Amniotic epithelial cell (primary cell): Measurements from ENCODE around the gene CSNK2A1.
A peak's percentile ranks its signal among the peaks of the same experiment; 100 is the strongest.

ENCODE experiments used
- DNase-seq: peaks from one replicate; pipeline ENCODE4 v3.0.0-alpha.2; 2010; ENCODE audit warnings: low read depth

Gene CSNK2A1

GRCh38 chr20:430091-430999 is 113.2 kb downstream of the CSNK2A1 start:
- DNase-seq = peak; percentile 51

- DNase-seq = no peak
Observed at GRCh38 chr20:428658-429200, 114.9 kb downstream of the CSNK2A1 start.

GRCh38 chr20:427849-428657 is 115.5 kb downstream of the CSNK2A1 start:
- no peak for DNase-seq

GRCh38 chr20:427401-427800 is 116.2 kb downstream of the CSNK2A1 start:
- DNase-seq = no peak

GRCh38 chr20:426566-426965 is 117.0 kb downstream of the CSNK2A1 start:
- DNase-seq = no peak
